SK-N-SH treated with all-trans-retinoic acid at 6 μM for 48 hours (cell line): ENCODE data around the gene RREB1.

ENCODE experiments used
- ATAC-seq: fragments of 200-7000 bp; cut with Tn5 transposase; 3 replicates; pipeline ENCODE4 v1.9.1; 2020; ENCODE audit warnings: mild to moderate bottlenecking, moderate library complexity
- ARNTL ChIP-seq: fragments of 450-650 bp; formaldehyde crosslinking; IDR thresholded peaks from 2 replicates; pipeline ENCODE4 v1.5.0; 2020; ENCODE audit warnings: low read depth, mild to moderate bottlenecking, moderate library complexity, borderline replicate concordance
- ESRRG ChIP-seq: fragments of 250-450 bp; sonication (Bioruptor Pico); IDR thresholded peaks from 2 replicates; pipeline ENCODE4 v1.6.1; 2021; ENCODE audit warnings: mild to moderate bottlenecking
- ISL1 ChIP-seq: fragments of 250-450 bp; sonication (Bioruptor Pico); IDR thresholded peaks from 2 replicates; pipeline ENCODE4 v2.1.2; 2022; ENCODE audit warnings: mild to moderate bottlenecking, moderate library complexity
- OSR1 ChIP-seq: fragments of 250-450 bp; sonication (Bioruptor Pico); IDR thresholded peaks from 2 replicates; pipeline ENCODE4 v1.8.0; 2022; ENCODE audit warnings: moderate library complexity, mild to moderate bottlenecking, inconsistent platforms
- RARB ChIP-seq: fragments of 250-450 bp; sonication (Bioruptor Pico); IDR thresholded peaks from 2 replicates; pipeline ENCODE4 v1.8.0; 2021; ENCODE audit warnings: mild to moderate bottlenecking, moderate library complexity
- SNAI2 ChIP-seq: fragments of 250-450 bp; sonication (Bioruptor Pico); IDR thresholded peaks from 2 replicates; pipeline ENCODE4 v1.5.0; 2020; ENCODE audit warnings: mild to moderate bottlenecking, moderate library complexity
- TCF4 ChIP-seq: fragments of 250-450 bp; sonication (Bioruptor Pico); IDR thresholded peaks from 2 replicates; pipeline ENCODE4 v1.8.0; 2021; ENCODE audit warnings: mild to moderate bottlenecking, moderate library complexity, borderline replicate concordance
- TOX ChIP-seq: fragments of 250-450 bp; sonication (Bioruptor Pico); IDR thresholded peaks from 2 replicates; pipeline ENCODE4 v1.8.0; 2021; ENCODE audit warnings: mild to moderate bottlenecking, moderate library complexity, borderline replicate concordance
- ZC3H10 ChIP-seq: fragments of 250-450 bp; sonication (Bioruptor Pico); IDR thresholded peaks from 2 replicates; pipeline ENCODE4 v1.5.1; 2021; ENCODE audit warnings: mild to moderate bottlenecking, moderate library complexity
- ZNF565 ChIP-seq: fragments of 450-650 bp; formaldehyde crosslinking; conservative IDR thresholded peaks from 2 replicates; pipeline ENCODE4 v1.5.0; 2020; ENCODE audit warnings: low read depth, mild to moderate bottlenecking, moderate library complexity
- ZNF70 ChIP-seq: fragments of 450-650 bp; formaldehyde crosslinking; IDR thresholded peaks from 2 replicates; pipeline ENCODE4 v1.5.0; 2020; ENCODE audit warnings: mild to moderate bottlenecking, moderate library complexity
- TF ChIP-seq, protein P1 (sequence below): fragments of 250-450 bp; sonication (Bioruptor Pico); IDR thresholded peaks from 2 replicates; pipeline ENCODE4 v1.8.0; 2020; ENCODE audit warnings: mild to moderate bottlenecking, moderate library complexity, borderline replicate concordance
- TF ChIP-seq, protein P2 (sequence below): fragments of 250-450 bp; sonication (Bioruptor Pico); IDR thresholded peaks from 2 replicates; pipeline ENCODE4 v1.5.0; 2020; ENCODE audit warnings: mild to moderate bottlenecking, moderate library complexity
- TF ChIP-seq, protein P3 (sequence below): fragments of 250-450 bp; sonication (Bioruptor Pico); IDR thresholded peaks from 2 replicates; pipeline ENCODE4 v1.5.1; 2021; ENCODE audit warnings: mild to moderate bottlenecking, moderate library complexity
- TF ChIP-seq, protein P4 (sequence below): fragments of 250-450 bp; sonication (Bioruptor Pico); IDR thresholded peaks from 2 replicates; pipeline ENCODE4 v1.8.0; 2021; ENCODE audit warnings: low read depth, mild to moderate bottlenecking, moderate library complexity, borderline replicate concordance

Gene RREB1

DNA sequence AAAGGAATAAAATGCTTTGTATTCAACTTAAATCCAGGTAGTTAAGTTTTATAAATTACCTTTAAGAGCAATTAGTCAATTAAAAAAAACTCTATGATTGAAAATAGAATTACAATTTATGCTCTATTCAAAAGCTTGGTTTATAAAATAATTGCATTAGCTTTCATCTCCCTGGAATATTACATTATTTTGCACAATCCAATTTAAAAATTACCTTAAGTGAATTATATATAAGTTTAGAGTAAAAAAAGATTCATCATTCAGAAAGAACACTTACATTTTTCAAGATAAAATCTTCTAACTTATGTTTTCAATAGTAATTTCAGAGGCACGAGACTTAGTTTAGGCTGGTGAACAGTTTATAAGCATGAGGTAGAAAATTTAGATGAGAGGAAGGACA, 190.4 kb downstream of the RREB1 start:
- ATAC-seq, result no peak
- TF ChIP-seq ESRRG (CRISPR knock-in tag), result no peak
- TF ChIP-seq TCF4 (CRISPR knock-in tag), result 0 out of 2 replicates have a peak, but pooled peaks have one; percentile 16
- TF ChIP-seq, protein P1, sequence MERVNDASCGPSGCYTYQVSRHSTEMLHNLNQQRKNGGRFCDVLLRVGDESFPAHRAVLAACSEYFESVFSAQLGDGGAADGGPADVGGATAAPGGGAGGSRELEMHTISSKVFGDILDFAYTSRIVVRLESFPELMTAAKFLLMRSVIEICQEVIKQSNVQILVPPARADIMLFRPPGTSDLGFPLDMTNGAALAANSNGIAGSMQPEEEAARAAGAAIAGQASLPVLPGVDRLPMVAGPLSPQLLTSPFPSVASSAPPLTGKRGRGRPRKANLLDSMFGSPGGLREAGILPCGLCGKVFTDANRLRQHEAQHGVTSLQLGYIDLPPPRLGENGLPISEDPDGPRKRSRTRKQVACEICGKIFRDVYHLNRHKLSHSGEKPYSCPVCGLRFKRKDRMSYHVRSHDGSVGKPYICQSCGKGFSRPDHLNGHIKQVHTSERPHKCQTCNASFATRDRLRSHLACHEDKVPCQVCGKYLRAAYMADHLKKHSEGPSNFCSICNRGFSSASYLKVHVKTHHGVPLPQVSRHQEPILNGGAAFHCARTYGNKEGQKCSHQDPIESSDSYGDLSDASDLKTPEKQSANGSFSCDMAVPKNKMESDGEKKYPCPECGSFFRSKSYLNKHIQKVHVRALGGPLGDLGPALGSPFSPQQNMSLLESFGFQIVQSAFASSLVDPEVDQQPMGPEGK (CRISPR knock-in tag), result peak; percentile 72; the same call in 1 of the 2 replicates
- TF ChIP-seq, protein P2, sequence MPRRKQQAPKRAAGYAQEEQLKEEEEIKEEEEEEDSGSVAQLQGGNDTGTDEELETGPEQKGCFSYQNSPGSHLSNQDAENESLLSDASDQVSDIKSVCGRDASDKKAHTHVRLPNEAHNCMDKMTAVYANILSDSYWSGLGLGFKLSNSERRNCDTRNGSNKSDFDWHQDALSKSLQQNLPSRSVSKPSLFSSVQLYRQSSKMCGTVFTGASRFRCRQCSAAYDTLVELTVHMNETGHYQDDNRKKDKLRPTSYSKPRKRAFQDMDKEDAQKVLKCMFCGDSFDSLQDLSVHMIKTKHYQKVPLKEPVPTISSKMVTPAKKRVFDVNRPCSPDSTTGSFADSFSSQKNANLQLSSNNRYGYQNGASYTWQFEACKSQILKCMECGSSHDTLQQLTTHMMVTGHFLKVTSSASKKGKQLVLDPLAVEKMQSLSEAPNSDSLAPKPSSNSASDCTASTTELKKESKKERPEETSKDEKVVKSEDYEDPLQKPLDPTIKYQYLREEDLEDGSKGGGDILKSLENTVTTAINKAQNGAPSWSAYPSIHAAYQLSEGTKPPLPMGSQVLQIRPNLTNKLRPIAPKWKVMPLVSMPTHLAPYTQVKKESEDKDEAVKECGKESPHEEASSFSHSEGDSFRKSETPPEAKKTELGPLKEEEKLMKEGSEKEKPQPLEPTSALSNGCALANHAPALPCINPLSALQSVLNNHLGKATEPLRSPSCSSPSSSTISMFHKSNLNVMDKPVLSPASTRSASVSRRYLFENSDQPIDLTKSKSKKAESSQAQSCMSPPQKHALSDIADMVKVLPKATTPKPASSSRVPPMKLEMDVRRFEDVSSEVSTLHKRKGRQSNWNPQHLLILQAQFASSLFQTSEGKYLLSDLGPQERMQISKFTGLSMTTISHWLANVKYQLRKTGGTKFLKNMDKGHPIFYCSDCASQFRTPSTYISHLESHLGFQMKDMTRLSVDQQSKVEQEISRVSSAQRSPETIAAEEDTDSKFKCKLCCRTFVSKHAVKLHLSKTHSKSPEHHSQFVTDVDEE, result no peak
- TF ChIP-seq TOX (CRISPR knock-in tag), result no peak
- peak; percentile 83 for TF ChIP-seq ISL1 (CRISPR knock-in tag)
- TF ChIP-seq, protein P3, sequence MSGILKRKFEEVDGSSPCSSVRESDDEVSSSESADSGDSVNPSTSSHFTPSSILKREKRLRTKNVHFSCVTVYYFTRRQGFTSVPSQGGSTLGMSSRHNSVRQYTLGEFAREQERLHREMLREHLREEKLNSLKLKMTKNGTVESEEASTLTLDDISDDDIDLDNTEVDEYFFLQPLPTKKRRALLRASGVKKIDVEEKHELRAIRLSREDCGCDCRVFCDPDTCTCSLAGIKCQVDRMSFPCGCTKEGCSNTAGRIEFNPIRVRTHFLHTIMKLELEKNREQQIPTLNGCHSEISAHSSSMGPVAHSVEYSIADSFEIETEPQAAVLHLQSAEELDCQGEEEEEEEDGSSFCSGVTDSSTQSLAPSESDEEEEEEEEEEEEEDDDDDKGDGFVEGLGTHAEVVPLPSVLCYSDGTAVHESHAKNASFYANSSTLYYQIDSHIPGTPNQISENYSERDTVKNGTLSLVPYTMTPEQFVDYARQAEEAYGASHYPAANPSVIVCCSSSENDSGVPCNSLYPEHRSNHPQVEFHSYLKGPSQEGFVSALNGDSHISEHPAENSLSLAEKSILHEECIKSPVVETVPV (CRISPR knock-in tag), result no peak
- TF ChIP-seq ARNTL (CRISPR knock-in tag), result no peak
- TF ChIP-seq, all 23 proteins: peak for 3

DNA sequence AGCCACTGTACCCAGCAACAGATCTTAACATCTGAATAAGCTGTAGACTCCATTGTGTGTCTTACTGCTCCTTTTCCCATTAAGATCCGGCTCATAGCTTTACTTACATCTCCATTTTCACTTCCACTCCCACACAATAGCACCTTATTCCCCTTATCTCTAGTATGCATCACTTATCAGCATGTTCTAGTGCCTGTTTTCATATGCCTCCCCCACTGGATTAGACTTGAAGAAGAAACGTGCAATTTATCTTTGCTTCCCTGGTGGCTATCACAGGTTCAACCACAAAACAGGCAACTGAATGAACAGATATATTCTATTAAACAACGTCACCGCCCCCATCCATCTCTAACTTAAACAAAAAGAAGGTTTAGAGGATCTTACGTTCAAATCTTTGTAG, 193.2 kb downstream of the RREB1 start:
- no peak for ATAC-seq
- TF ChIP-seq, protein P1 (CRISPR knock-in tag), result no peak
- TF ChIP-seq, protein P2, result no peak
- no peak for TF ChIP-seq ZNF70 (CRISPR knock-in tag)
- TF ChIP-seq, protein P4, sequence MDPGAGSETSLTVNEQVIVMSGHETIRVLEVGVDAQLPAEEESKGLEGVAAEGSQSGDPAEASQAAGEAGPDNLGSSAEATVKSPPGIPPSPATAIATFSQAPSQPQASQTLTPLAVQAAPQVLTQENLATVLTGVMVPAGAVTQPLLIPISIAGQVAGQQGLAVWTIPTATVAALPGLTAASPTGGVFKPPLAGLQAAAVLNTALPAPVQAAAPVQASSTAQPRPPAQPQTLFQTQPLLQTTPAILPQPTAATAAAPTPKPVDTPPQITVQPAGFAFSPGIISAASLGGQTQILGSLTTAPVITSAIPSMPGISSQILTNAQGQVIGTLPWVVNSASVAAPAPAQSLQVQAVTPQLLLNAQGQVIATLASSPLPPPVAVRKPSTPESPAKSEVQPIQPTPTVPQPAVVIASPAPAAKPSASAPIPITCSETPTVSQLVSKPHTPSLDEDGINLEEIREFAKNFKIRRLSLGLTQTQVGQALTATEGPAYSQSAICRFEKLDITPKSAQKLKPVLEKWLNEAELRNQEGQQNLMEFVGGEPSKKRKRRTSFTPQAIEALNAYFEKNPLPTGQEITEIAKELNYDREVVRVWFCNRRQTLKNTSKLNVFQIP (CRISPR knock-in tag), result no peak
- no peak for TF ChIP-seq SNAI2 (CRISPR knock-in tag)
- TF ChIP-seq ZC3H10, result no peak
- no peak for TF ChIP-seq TOX (CRISPR knock-in tag)
- no peak for TF ChIP-seq TCF4 (CRISPR knock-in tag)
- TF ChIP-seq RARB (CRISPR knock-in tag), result no peak
- TF ChIP-seq OSR1, result no peak
- no peak for TF ChIP-seq ESRRG (CRISPR knock-in tag)
- no peak for TF ChIP-seq ZNF565 (CRISPR knock-in tag)
- no peak for TF ChIP-seq ISL1 (CRISPR knock-in tag)
